Measurements from ENCODE around the gene CYB5A.

GRCh38 chr18:74242438-74243096, 49.2 kb downstream of the CYB5A start:
- TF ChIP-seq CTCF (IDR thresholded peaks at IDR 0.05) = no peak
- TF ChIP-seq POLR2A (IDR thresholded peaks at IDR 0.05) = no peak

Data from thyroid gland (tissue), 4 donors.